ENCODE results near the gene C6orf136. TPM values are rescaled to one million over a fixed set of nuclear protein-coding genes. Genes with fewer than 3 reads are reported as not detected.

C6orf136 gene
- total and polyA plus RNA-seq, 9 of the 15 experiments (the other 6 are each of a cell fraction or from before 2014, with no cell fraction given), result 14.1 to 63.1 (median 18.4) TPM

DNA sequence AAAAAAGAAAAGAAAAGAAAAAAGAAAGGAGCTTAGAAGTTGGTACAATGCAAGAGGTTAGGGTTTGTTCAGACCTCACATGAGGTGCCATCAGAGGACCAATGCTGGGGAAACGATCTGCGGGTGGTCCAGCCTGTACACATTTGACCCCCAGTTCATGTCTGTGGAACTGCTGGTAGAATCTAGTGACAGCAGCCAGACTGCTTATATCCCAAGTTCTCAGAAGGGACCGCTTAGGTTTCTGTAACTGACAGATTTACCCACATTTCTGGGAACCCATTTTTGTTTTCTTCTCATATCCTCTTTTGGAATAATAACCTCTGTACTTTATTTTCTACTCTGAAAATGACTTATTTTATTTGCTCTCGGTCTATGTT is 34.8 kb downstream of the C6orf136 start (continued):
- TF ChIP-seq, protein P1, sequence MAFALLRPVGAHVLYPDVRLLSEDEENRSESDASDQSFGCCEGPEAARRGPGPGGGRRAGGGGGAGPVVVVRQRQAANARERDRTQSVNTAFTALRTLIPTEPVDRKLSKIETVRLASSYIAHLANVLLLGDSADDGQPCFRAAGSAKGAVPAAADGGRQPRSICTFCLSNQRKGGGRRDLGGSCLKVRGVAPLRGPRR (CRISPR knock-in tag; IDR thresholded peaks at IDR 0.05), result no peak
- no peak for TF ChIP-seq PURB (CRISPR knock-in tag; IDR thresholded peaks at IDR 0.05; ENCODE audit: low read depth)
- TF ChIP-seq ARHGAP35 (IDR thresholded peaks at IDR 0.05; ENCODE audit: partially characterized antibody), result no peak
- TF ChIP-seq NFE2 (IDR thresholded peaks at IDR 0.05; ENCODE audit: low read depth), result no peak
- no peak for TF ChIP-seq ILK (tag; IDR thresholded peaks at IDR 0.05; ENCODE audit: borderline replicate concordance, low read depth)
- TF ChIP-seq, protein P2, sequence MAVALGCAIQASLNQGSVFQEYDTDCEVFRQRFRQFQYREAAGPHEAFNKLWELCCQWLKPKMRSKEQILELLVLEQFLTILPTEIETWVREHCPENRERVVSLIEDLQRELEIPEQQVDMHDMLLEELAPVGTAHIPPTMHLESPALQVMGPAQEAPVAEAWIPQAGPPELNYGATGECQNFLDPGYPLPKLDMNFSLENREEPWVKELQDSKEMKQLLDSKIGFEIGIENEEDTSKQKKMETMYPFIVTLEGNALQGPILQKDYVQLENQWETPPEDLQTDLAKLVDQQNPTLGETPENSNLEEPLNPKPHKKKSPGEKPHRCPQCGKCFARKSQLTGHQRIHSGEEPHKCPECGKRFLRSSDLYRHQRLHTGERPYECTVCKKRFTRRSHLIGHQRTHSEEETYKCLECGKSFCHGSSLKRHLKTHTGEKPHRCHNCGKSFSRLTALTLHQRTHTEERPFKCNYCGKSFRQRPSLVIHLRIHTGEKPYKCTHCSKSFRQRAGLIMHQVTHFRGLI (CRISPR knock-in tag; IDR thresholded peaks at IDR 0.05), result no peak
- TF ChIP-seq DIDO1 (tag; IDR thresholded peaks at IDR 0.05; ENCODE audit: low read depth), result no peak
- no peak for TF ChIP-seq TRIM24 (IDR thresholded peaks at IDR 0.05)
- no peak for TF ChIP-seq U2AF2 (optimal IDR thresholded peaks at IDR 0.05; ENCODE audit: low read depth, low read length)
- peak; percentile 79 for TF ChIP-seq MEIS2 (IDR thresholded peaks at IDR 0.05; ENCODE audit: partially characterized antibody)
- no peak for TF ChIP-seq SMAD2 (IDR thresholded peaks at IDR 0.05; ENCODE audit: low read depth, low read length)
- TF ChIP-seq, protein P3, sequence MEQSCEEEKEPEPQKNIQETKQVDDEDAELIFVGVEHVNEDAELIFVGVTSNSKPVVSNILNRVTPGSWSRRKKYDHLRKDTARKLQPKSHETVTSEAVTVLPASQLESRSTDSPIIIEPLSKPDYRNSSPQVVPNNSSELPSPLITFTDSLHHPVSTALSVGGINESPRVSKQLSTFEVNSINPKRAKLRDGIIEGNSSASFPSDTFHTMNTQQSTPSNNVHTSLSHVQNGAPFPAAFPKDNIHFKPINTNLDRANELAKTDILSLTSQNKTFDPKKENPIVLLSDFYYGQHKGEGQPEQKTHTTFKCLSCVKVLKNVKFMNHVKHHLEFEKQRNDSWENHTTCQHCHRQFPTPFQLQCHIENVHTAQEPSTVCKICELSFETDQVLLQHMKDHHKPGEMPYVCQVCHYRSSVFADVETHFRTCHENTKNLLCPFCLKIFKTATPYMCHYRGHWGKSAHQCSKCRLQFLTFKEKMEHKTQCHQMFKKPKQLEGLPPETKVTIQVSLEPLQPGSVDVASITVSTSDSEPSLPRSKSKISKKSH (CRISPR knock-in tag; IDR thresholded peaks at IDR 0.05), result no peak
- TF ChIP-seq, protein P4, sequence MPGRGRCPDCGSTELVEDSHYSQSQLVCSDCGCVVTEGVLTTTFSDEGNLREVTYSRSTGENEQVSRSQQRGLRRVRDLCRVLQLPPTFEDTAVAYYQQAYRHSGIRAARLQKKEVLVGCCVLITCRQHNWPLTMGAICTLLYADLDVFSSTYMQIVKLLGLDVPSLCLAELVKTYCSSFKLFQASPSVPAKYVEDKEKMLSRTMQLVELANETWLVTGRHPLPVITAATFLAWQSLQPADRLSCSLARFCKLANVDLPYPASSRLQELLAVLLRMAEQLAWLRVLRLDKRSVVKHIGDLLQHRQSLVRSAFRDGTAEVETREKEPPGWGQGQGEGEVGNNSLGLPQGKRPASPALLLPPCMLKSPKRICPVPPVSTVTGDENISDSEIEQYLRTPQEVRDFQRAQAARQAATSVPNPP (IDR thresholded peaks at IDR 0.05; ENCODE audit: borderline replicate concordance, insufficient read depth, insufficient read length), result no peak
- TF ChIP-seq, protein P5, sequence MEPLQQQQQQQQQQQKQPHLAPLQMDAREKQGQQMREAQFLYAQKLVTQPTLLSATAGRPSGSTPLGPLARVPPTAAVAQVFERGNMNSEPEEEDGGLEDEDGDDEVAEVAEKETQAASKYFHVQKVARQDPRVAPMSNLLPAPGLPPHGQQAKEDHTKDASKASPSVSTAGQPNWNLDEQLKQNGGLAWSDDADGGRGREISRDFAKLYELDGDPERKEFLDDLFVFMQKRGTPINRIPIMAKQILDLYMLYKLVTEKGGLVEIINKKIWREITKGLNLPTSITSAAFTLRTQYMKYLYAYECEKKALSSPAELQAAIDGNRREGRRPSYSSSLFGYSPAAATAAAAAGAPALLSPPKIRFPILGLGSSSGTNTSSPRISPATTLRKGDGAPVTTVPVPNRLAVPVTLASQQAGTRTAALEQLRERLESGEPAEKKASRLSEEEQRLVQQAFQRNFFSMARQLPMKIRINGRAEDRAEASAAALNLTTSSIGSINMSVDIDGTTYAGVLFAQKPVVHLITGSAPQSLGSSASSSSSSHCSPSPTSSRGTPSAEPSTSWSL (CRISPR knock-in tag; IDR thresholded peaks at IDR 0.05; ENCODE audit: borderline replicate concordance), result no peak
- TF ChIP-seq ARID1B (IDR thresholded peaks at IDR 0.05), result no peak
- TF ChIP-seq FOXJ3 (CRISPR knock-in tag; IDR thresholded peaks at IDR 0.05), result no peak
- TF ChIP-seq ZNF253 (CRISPR knock-in tag; conservative IDR thresholded peaks at IDR 0.05), result no peak
- TF ChIP-seq ZSCAN32 (CRISPR knock-in tag; IDR thresholded peaks at IDR 0.05), result no peak
- no peak for TF ChIP-seq HDGF (IDR thresholded peaks at IDR 0.05)
- TF ChIP-seq IFI16 (CRISPR knock-in tag; IDR thresholded peaks at IDR 0.05), result 0 out of 2 replicates have a peak, but pooled peaks have one; percentile 7
- no peak for TF ChIP-seq NR2C1 (IDR thresholded peaks at IDR 0.05)
- TF ChIP-seq NR2C1 (tag; IDR thresholded peaks at IDR 0.05), result 0 out of 2 replicates have a peak, but pooled peaks have one; percentile 12
- no peak for TF ChIP-seq BCL6 (CRISPR knock-in tag; IDR thresholded peaks at IDR 0.05)

Measured in K562 (cell line).